Sigmoid colon (tissue), 4 donors: ENCODE data around the gene IL17RA.

Experiments used
- POLR2A ChIP-seq, 2 donors: fragments of 450-650 bp; IDR thresholded peaks; one replicate each; pipeline ENCODE4 v1.6.1; 2016; ENCODE audit warnings: antibody characterized with exemption in 2 of 2, mild to moderate bottlenecking in 2 of 2, moderate library complexity in 2 of 2
- POLR2AphosphoS5 ChIP-seq, 4 donors: sonication (generic); formaldehyde crosslinking; IDR thresholded peaks; one replicate each; pipeline ENCODE4 v1.6.1; 2017; ENCODE audit warnings: antibody characterized with exemption in 4 of 4

- no peak for TF ChIP-seq POLR2AphosphoS5 (IDR thresholded peaks at IDR 0.05)
- no peak for TF ChIP-seq POLR2A (IDR thresholded peaks at IDR 0.05)
Observed at GRCh38 chr22:17043521-17043920, 41.3 kb upstream of the IL17RA start.
